ENCODE measurements around the gene TMEM201. TPM values are rescaled to one million over a fixed set of nuclear protein-coding genes. Genes with fewer than 3 reads are reported as not detected.
A peak's percentile ranks its signal among the peaks of the same experiment; 100 is the strongest.

Gene TMEM201
- total and polyA plus RNA-seq, 2 of the 8 experiments (the other 6 are each of a cell fraction or from before 2014, with no cell fraction given), result 8.2 to 27.1 TPM

- WGBS, 2 experiments (ENCODE audit: extremely low coverage in 1 of 2, insufficient coverage in 1 of 2, insufficient read length in 1 of 2, insufficient replicate concordance in 2 of 2, low coverage in 1 of 2, low lambda C conversion rate in 2 of 2, missing lambda C conversion rate in 1 of 2), result 86% methylated on average over 17 of the region's 23 CpGs; no CpG with 5 or more reads in 1 of the 2 experiments
- Histone ChIP-seq H2AK5ac (ENCODE audit: low read depth, low read length) (no peak overlapping the region), H2BK120ac (replicated peaks; ENCODE audit: low read depth, low read length) (no peak overlapping the region), H4K91ac (replicated peaks; ENCODE audit: insufficient read length, low read length) (no peak overlapping the region), H2BK20ac (ENCODE audit: low read length) (0 out of 2 replicates have a peak overlapping the region, but pooled peaks have one; percentile 80), H3K18ac (ENCODE audit: extremely low read depth, low read length) (no peak overlapping the region; the same call in 1 of the 2 replicates), H2BK5ac (ENCODE audit: low read depth, low read length) (no peak overlapping the region), H3K36me3 (ENCODE audit: control insufficient read depth in 2 of 4, insufficient read depth in 4 of 4, low read length in 3 of 4) (no peaks in the 10 kb centered on the region), H2BK15ac (ENCODE audit: low read length) (no peak overlapping the region), H3K4me2 (ENCODE audit: insufficient read depth in 1 of 2, low read depth in 2 of 2, low read length in 2 of 2) (no peak overlapping the region), H3K56ac (replicated peaks; ENCODE audit: insufficient read length, low read depth, low read length) (no peak overlapping the region), H3K23me2 (ENCODE audit: low read depth, low read length) (no peaks in the 10 kb centered on the region), H3K9ac (replicated peaks in 1 of 4; ENCODE audit: extremely low read depth in 1 of 4, low read depth in 3 of 4, low read length in 3 of 4) (no peak overlapping the region), H3K79me2 (ENCODE audit: control insufficient read depth in 1 of 2, insufficient read depth in 2 of 2, low read length in 2 of 2) (no peaks in the 10 kb centered on the region), H3K4me1 (replicated peaks in 1 of 4; ENCODE audit: control insufficient read depth in 3 of 4, insufficient read depth in 4 of 4, low read length in 3 of 4) (peaks cover 0 to 10% (median 8%) of the 10 kb centered on the region in 4 experiments; a peak in 5 of 7 replicates), H3K9me3 (ENCODE audit: insufficient read depth in 2 of 2, low read depth in 1 of 2, low read length in 1 of 2) (no peaks in the 10 kb centered on the region), H3K79me1 (ENCODE audit: low read depth, low read length) (no peaks in the 10 kb centered on the region), H4K8ac (ENCODE audit: extremely low read depth, insufficient read depth, low read length) (0 out of 2 replicates have a peak overlapping the region, but pooled peaks have one; percentile 80), H2AFZ (ENCODE audit: low read length) (no peak overlapping the region), H3K23ac (ENCODE audit: insufficient read length) (no peak overlapping the region), H3K4ac (replicated peaks; ENCODE audit: insufficient read length, low read depth, low read length) (no peak overlapping the region), H3K27ac (ENCODE audit: low read depth, low read length) (no peak overlapping the region), H3K14ac (ENCODE audit: insufficient read length) (no peak overlapping the region), H4K20me1 (replicated peaks in 1 of 2; ENCODE audit: control insufficient read depth in 1 of 2, insufficient read depth in 2 of 2, low read length in 2 of 2) (no peaks in the 10 kb centered on the region), H2BK12ac (ENCODE audit: low read depth, low read length) (peak overlapping the region; percentile 23; the same call in 1 of the 2 replicates), H4K5ac (ENCODE audit: insufficient read length, low read depth, low read length) (no peak overlapping the region), H3K4me3 (ENCODE audit: extremely low read depth in 1 of 4, insufficient read depth in 2 of 4, low read depth in 3 of 4, low read length in 4 of 4) (no peak overlapping the region), H3K27me3 (replicated peaks in 1 of 4; ENCODE audit: control insufficient read depth in 3 of 4, extremely low read depth in 1 of 4, insufficient read depth in 3 of 4, low read length in 3 of 4) (peaks cover 0 to 8% (median 0%) of the 10 kb centered on the region in 4 experiments; a peak in 2 of 7 replicates)
- FAIRE-seq (no peak), DNase-seq (ENCODE audit: low read depth in 1 of 2, low spot score in 2 of 2) (peak in 1 of 2 experiments; percentile 45)
- CTCF ChIA-PET (ENCODE audit: partially characterized antibody), result interaction anchor here (0.8 to 7.7 kb wide), 20 partner anchors 8 to 801 kb away, joined by 3 to 77 read pairs (median 6); partner anchors contain the start of genes CENPS and PIK3CD
- POLR2A ChIA-PET (ENCODE audit: partially characterized antibody), result interaction anchor here (1.2 to 1.6 kb wide), 3 partner anchors 13 to 98 kb away, joined by 3 to 6 read pairs (median 3); partner anchors contain the start of gene PIK3CD
- no peak for TF ChIP-seq TAF7 (optimal IDR thresholded peaks at IDR 0.05; ENCODE audit: borderline replicate concordance, low read depth, low read length)
- no peak for TF ChIP-seq CTCF (IDR thresholded peaks at IDR 0.05; ENCODE audit: control extremely low read depth in 1 of 3, insufficient read depth in 1 of 3, low read depth in 1 of 3, low read length in 3 of 3)
- no peak for TF ChIP-seq KDM1A (IDR thresholded peaks at IDR 0.05; ENCODE audit: borderline replicate concordance, low read length)
- TF ChIP-seq RBBP5 (IDR thresholded peaks at IDR 0.05; ENCODE audit: borderline replicate concordance, low read depth, low read length), result no peak
- no peak for TF ChIP-seq EP300 (IDR thresholded peaks at IDR 0.05; ENCODE audit: borderline replicate concordance in 1 of 2, low read depth in 2 of 2, low read length in 2 of 2)
- no peak for TF ChIP-seq MAFK (IDR thresholded peaks at IDR 0.05; ENCODE audit: low read depth, low read length)
- no peak for TF ChIP-seq EGR1 (IDR thresholded peaks at IDR 0.05; ENCODE audit: borderline replicate concordance, low read depth, low read length)
Measured at GRCh38 chr1:9628541-9629444, 40.1 kb downstream of the TMEM201 start.
